NB4 (cell line): Measurements from ENCODE around the gene CIAO3.

Experiments used
- DNase-seq: peaks from one replicate; pipeline ENCODE4 v3.0.0; 2010; ENCODE audit warnings: low read depth
- H3K4me3 ChIP-seq: one replicate; pipeline ENCODE4 v1.5.1; 2011; ENCODE audit warnings: mild to moderate bottlenecking, low read depth, low read length, moderate library complexity
- MYC ChIP-seq: IDR thresholded peaks from 2 replicates; pipeline ENCODE4 v1.6.1; 2011; ENCODE audit warnings: low read depth, low read length
- POLR2A ChIP-seq: IDR thresholded peaks from 2 replicates; pipeline ENCODE4 v1.6.1; 2011; ENCODE audit warnings: mild to moderate bottlenecking; ENCODE audit not compliant: insufficient read length; ENCODE audit errors: extremely low read depth
- TF ChIP-seq, protein P1 (sequence below): IDR thresholded peaks from one replicate; pipeline ENCODE4 v1.5.1; 2012; ENCODE audit warnings: low read depth, low read length
- TF ChIP-seq, protein P2 (sequence below): IDR thresholded peaks from 2 replicates; pipeline ENCODE4 v1.6.1; 2011; ENCODE audit warnings: low read depth, low read length

CIAO3 gene

DNA sequence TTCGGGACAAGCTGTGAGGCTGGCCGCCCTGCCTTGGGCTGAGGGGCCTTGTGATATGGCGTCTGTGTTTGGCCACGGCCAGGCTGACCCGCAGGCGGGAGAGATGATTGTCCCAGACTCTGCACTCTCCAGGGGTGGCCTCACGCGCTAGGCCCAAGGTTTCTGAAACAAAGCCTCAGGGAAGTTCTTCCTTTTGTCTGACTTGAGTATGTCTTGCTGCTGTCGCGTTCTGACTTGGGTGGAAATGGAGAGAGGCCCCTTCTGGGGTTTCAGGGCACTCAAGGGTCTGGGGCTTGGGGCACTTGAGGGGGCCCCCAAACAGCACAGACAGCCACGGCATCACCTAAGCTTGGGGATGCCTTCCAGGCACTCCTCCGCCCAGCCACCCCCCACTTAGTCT is 29.7 kb downstream of the CIAO3 start:
- DNase-seq = no peak
- TF ChIP-seq, protein P1, sequence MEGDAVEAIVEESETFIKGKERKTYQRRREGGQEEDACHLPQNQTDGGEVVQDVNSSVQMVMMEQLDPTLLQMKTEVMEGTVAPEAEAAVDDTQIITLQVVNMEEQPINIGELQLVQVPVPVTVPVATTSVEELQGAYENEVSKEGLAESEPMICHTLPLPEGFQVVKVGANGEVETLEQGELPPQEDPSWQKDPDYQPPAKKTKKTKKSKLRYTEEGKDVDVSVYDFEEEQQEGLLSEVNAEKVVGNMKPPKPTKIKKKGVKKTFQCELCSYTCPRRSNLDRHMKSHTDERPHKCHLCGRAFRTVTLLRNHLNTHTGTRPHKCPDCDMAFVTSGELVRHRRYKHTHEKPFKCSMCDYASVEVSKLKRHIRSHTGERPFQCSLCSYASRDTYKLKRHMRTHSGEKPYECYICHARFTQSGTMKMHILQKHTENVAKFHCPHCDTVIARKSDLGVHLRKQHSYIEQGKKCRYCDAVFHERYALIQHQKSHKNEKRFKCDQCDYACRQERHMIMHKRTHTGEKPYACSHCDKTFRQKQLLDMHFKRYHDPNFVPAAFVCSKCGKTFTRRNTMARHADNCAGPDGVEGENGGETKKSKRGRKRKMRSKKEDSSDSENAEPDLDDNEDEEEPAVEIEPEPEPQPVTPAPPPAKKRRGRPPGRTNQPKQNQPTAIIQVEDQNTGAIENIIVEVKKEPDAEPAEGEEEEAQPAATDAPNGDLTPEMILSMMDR = no peak
- no peak for TF ChIP-seq MYC
- no peak for TF ChIP-seq POLR2A
- TF ChIP-seq, protein P2, sequence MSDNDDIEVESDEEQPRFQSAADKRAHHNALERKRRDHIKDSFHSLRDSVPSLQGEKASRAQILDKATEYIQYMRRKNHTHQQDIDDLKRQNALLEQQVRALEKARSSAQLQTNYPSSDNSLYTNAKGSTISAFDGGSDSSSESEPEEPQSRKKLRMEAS = no peak
- H3K4me3 ChIP-seq = no peak overlapping the region

DNA sequence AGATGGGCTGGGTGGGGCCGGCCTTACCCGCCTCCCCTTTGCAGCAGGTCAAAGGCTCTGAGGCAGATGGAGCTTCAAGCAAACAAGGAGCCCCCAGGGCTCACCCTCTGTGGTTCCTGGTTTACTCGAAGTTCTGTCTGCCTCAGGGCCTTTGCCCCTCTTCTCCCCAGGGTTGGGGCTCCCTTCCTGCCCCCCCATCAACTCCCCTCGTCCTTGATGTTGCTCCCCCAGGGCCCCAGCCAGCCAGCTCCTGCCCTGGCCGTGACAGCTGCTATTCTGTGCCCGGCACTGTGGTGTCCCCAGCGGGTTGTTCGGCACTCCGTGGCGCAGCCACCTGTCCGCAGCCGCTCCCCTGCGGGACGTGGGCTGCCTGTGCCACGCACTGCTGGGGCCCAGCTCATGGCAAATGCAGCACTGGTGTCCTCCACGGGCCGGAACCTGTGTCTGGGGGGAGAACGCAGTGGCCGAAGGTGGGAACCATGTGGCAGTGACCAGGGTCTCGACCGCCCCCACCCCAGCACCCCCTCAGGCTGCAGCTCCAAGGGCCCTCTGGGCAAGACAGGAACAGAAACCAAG is 30.2 kb downstream of the CIAO3 start:
- no peak for DNase-seq
- H3K4me3 ChIP-seq = no peak overlapping the region
- TF ChIP-seq POLR2A (no peak), MYC (no peak)

DNA sequence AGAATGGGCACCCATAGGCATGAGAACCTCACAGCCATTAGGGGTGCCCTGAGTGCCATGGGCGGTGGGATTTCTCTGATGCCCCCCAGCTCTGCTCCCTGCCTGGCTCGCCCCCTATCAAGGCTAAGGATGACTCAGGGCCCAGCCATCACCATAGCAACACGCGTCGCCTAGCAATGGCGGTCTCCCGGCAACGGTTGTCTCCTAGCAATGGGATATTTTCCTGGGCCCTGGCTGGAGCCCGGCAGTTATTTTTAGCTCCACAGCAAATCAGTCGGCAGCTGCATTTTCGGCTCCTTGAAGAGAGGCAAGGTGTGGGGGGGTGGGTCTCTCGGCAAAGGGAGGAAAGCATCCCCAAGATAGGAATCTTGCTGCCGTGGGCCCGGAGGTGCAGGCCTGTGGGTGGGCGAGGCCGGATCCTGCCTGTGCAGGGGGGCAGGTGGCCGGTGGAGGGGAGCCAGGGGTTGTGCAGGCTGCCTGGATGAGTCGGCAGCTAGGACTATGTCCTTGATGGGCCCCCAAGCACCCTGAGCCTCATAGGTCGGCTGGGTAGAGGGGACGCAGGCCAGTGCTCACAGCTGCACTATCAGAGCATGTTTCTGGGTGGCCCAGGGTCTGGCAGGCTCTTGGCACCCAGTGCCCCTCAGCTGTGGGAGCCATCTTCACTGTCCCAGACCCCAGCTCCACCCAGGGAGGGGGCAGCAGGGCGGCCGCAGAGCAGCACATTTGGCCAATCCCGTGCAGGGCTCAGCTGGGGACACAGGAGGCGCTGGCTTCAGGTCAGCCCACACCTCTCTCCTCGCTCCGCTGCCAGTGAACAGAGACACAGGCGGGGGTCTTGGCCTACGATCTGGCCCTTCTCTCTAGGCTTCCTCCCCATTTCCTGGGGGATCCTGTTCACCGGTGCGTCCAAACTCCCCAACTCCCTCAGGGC is 31.0 kb downstream of the CIAO3 start:
- no peak overlapping the region for H3K4me3 ChIP-seq
- DNase-seq = peak; percentile 48
- TF ChIP-seq POLR2A (no peak), MYC (no peak)
- TF ChIP-seq, protein P2 = no peak
- TF ChIP-seq, protein P1 = no peak

DNA sequence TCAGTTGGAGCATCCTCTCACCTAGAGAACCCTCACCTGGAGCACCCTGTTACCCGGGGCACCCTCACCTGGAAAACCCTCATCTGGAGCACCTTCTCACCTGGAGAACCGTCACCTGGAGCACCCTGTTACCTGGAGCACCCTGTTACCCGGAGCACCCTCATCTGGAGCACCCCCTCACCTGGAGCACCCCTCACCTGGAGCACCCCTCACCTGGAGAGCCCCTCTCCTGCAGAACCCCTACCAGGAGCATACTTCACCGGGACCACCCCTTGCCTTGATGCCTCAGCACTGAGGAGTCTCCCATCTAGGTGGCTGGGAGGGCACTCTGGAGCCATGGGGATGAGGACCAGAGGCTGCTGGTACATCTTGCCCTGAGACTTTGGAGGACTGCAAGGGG is 31.8 kb downstream of the CIAO3 start:
- TF ChIP-seq, protein P2 = no peak
- TF ChIP-seq MYC (no peak), POLR2A (no peak)
- TF ChIP-seq, protein P1 = no peak
- no peak overlapping the region for H3K4me3 ChIP-seq
- DNase-seq = no peak

DNA sequence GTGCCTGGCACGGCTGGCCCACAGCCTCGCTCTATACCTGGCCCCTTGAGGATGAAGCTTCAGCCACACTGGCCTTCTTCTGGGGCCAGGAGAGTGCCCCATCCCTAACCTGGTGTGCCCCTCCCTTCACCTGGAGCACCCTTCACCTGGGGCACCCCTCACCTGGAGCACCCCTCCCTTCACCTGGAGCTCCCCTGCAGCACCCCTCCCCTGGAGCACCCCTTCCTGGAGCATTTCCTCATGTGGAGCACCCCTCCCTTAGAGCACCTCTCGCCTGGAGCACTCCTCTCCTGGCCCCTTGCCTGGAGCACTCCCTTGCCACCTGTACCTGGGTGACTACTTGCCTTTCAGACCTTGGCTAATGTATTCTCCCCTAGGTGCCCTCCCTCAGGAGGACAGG is 32.8 kb downstream of the CIAO3 start:
- no peak for DNase-seq
- TF ChIP-seq POLR2A (no peak), MYC (no peak)
- TF ChIP-seq, protein P1 = no peak
- TF ChIP-seq, protein P2 = no peak
- H3K4me3 ChIP-seq = no peak overlapping the region

DNA sequence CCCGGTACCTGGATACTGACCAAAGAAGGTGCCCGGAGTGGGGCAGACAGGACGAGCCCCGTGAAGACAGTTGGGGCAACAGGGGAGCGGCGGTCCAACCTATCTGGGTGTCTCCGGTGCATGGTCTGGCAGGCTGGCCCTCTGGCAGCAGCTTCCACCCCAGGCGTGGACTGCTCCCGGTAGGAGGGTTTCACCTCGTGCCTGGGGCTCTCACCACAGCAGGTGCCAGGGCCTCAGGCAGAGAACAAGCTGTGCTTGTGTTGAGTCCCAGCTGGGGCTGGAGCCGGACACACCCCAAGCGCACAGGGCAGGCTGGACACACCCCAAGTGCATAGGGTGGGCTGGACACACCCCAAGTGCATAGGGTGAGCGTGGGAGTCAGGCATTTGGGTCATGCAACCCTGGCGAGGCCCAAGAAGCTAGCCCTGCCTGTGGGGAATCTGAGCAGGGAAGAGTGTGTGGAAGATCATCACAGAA is 33.7 kb downstream of the CIAO3 start:
- no peak overlapping the region for H3K4me3 ChIP-seq
- DNase-seq = no peak
- TF ChIP-seq MYC (no peak), POLR2A (no peak)
- TF ChIP-seq, protein P2 = no peak
- TF ChIP-seq, protein P1 = no peak
